Keratinocyte (primary cell): ENCODE data around the gene ANKMY1. TPM values are rescaled to one million over a fixed set of nuclear protein-coding genes. Genes with fewer than 3 reads are reported as not detected.

Source experiments
- DNase-seq: peaks from one replicate; pipeline ENCODE4 v3.0.0-alpha.2; 2011; ENCODE audit warnings: low read depth, missing footprints, low spot score
- FAIRE-seq: peaks from 2 replicates; lab custom pipeline; 2011; peaks lifted over from hg19 to GRCh38; lab: Jason Lieb, UNC
- H2AFZ ChIP-seq: 2 replicates; pipeline ENCODE4 v1.6.0; 2012; ENCODE audit warnings: low read length, control low read depth, inconsistent platforms; ENCODE audit not compliant: control insufficient read depth
- H3K27ac ChIP-seq: 2 replicates; pipeline ENCODE4 v1.5.1; 2011; ENCODE audit warnings: low read length; ENCODE audit not compliant: control insufficient read depth, insufficient read depth
- H3K27me3 ChIP-seq: 3 replicates; pipeline ENCODE4 v1.6.0; 2011; ENCODE audit warnings: low read length; ENCODE audit not compliant: control insufficient read depth, insufficient read depth; ENCODE audit errors: extremely low read depth
- H3K36me3 ChIP-seq, 2 experiments: 2 replicates in 1 of 2; 3 replicates in 1 of 2; pipeline ENCODE4 v1.5.1; 2011; ENCODE audit warnings: low read length in 2 of 2, mild to moderate bottlenecking in 1 of 2; ENCODE audit not compliant: control insufficient read depth in 2 of 2, insufficient read depth in 2 of 2; ENCODE audit errors: extremely low read depth in 1 of 2
- H3K4me1 ChIP-seq: 3 replicates; pipeline ENCODE4 v1.5.1; 2011; ENCODE audit warnings: low read length; ENCODE audit not compliant: control insufficient read depth, insufficient read depth; ENCODE audit errors: extremely low read depth
- H3K4me2 ChIP-seq: 3 replicates; pipeline ENCODE4 v1.6.0; 2011; ENCODE audit warnings: low read depth, low read length; ENCODE audit not compliant: control insufficient read depth, insufficient read depth; ENCODE audit errors: extremely low read depth
- H3K4me3 ChIP-seq, 3 experiments: fragments of 200-600 bp in 1 of 3; sonication (generic) in 1 of 3; 2 replicates in 2 of 3; 3 replicates in 1 of 3; pipeline ENCODE4 v1.5.1; 2011 to 2016; ENCODE audit warnings: low read length in 3 of 3, mild to moderate bottlenecking in 3 of 3, control low read depth in 2 of 3, inconsistent platforms in 1 of 3, low read depth in 1 of 3, mixed read lengths in 1 of 3, mixed run types in 1 of 3, moderate library complexity in 1 of 3; ENCODE audit not compliant: control insufficient read depth in 2 of 3, insufficient read depth in 2 of 3; ENCODE audit errors: extremely low read depth in 1 of 3
- H3K79me2 ChIP-seq: 2 replicates; pipeline ENCODE4 v1.6.0; 2012; ENCODE audit warnings: low read length; ENCODE audit not compliant: control insufficient read depth, insufficient read depth
- H3K9ac ChIP-seq: 3 replicates; pipeline ENCODE4 v1.6.0; 2011; ENCODE audit warnings: low read length; ENCODE audit not compliant: control insufficient read depth, insufficient read depth; ENCODE audit errors: extremely low read depth
- H3K9me1 ChIP-seq: 3 replicates; pipeline ENCODE4 v1.6.0; 2011; ENCODE audit warnings: low read length; ENCODE audit not compliant: control insufficient read depth, insufficient read depth; ENCODE audit errors: extremely low read depth
- H3K9me3 ChIP-seq: 2 replicates; pipeline ENCODE4 v1.5.1; 2012; ENCODE audit warnings: low read depth, low read length; ENCODE audit not compliant: control insufficient read depth
- H4K20me1 ChIP-seq: 3 replicates; pipeline ENCODE4 v1.6.0; 2011; ENCODE audit warnings: low read length; ENCODE audit not compliant: control insufficient read depth, insufficient read depth; ENCODE audit errors: extremely low read depth
- EZH2 ChIP-seq: IDR thresholded peaks from one replicate; pipeline ENCODE4 v1.6.1; 2012; ENCODE audit warnings: inconsistent platforms, mild to moderate bottlenecking, low read length, moderate library complexity
- dilution Hi-C: fragments of 300-500 bp; cut with MboI; formaldehyde crosslinking; loops from one replicate; pipeline ENCODE4 v1.7.0; 2020; ENCODE audit warnings: low sequenced_read_pairs; ENCODE audit not compliant: extremely low pct_ligation_motif_present
- polyA plus RNA-seq, 5 experiments: library from polyadenylated mRNA; depleted of rRNA in 3 of 5; stranded (reverse) in 3 of 5; stranded (forward) in 1 of 5; unstranded in 1 of 5; fragments of >200 nt; gene quantifications; 1 replicate in 1 of 5; 2 replicates in 3 of 5; 3 replicates in 1 of 5; pipeline versions ENCODE4 v1.2.1 to v1.2.3, GENCODE V29; 2011 to 2012; ENCODE audit warnings: missing spikeins in 2 of 5, low read depth in 1 of 5, low replicate concordance in 1 of 5
- TF ChIP-seq, protein P1 (sequence below), 3 experiments: IDR thresholded peaks in 1 of 3; conservative IDR thresholded peaks in 1 of 3; optimal IDR thresholded peaks in 1 of 3; 2 replicates in 2 of 3; 3 replicates in 1 of 3; pipeline versions ENCODE3 to v1.5.1; 2011; ENCODE audit warnings: low read length in 3 of 3, mild to moderate bottlenecking in 3 of 3, moderate library complexity in 2 of 3, control low read depth in 1 of 3, inconsistent platforms in 1 of 3; ENCODE audit not compliant: insufficient read depth in 2 of 3; ENCODE audit errors: extremely low read depth in 1 of 3

Gene ANKMY1
- polyA plus RNA-seq, 1 donor (not counting 4 experiments of a cell fraction or from before 2014, with no cell fraction given), result 3.3 TPM

DNA sequence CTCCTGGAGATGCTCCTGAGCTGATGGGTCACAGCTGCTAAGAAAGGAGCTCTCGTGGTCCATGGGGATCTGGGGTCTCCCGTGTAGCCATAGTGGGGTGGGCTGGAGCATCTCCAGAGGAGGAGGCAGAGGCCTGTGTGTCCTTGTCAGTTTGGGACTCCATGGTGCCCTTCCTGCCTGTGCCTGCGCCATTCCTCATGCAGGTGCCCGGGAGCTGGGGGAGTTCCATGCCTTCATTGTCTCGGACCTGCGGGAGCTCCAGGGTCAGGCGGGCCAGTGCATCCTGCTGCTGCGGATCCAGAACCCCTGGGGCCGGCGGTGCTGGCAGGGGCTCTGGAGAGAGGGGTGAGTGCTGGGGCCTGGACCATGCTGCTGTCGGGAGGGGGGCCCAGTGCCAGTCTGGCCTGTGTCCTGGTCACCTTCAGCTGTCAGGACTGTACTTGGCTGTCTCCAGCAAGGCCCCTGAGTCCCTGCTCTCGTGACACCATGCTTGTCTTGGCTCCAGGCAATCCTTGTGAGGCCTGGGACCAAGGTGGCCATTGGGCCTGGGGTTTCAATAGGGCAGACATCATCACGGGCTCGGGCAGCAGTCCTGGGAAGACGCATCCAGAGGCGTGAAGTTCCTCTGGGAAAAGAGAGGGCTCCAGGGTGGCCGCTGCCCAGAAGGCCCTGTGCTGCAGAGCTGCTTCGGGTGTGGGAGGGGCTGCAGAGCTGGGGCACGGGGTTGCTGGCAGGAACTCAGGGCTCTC is 36.1 kb upstream of the ANKMY1 start:
- peaks cover 14% of the 10 kb centered on the region for H4K20me1 ChIP-seq
- H3K79me2 ChIP-seq, result peaks cover 26% of the 10 kb centered on the region
- H3K9me3 ChIP-seq, result no peaks in the 10 kb centered on the region
- H3K27me3 ChIP-seq, result no peaks in the 10 kb centered on the region
- DNase-seq (no peak), FAIRE-seq (no peak)
- H3K27ac ChIP-seq, result no peak overlapping the region
- H3K9ac ChIP-seq, result no peak overlapping the region
- dilution Hi-C loops, result no loop called here
- H2AFZ ChIP-seq, result no peak overlapping the region
- H3K4me1 ChIP-seq, result no peaks in the 10 kb centered on the region
- no peaks in the 10 kb centered on the region for H3K9me1 ChIP-seq
- H3K4me2 ChIP-seq, result no peak overlapping the region
- H3K36me3 ChIP-seq, result peaks cover 10 to 23% of the 10 kb centered on the region in 2 experiments
- no peak overlapping the region for H3K4me3 ChIP-seq
- TF ChIP-seq EZH2, result no peak
- TF ChIP-seq, protein P1, sequence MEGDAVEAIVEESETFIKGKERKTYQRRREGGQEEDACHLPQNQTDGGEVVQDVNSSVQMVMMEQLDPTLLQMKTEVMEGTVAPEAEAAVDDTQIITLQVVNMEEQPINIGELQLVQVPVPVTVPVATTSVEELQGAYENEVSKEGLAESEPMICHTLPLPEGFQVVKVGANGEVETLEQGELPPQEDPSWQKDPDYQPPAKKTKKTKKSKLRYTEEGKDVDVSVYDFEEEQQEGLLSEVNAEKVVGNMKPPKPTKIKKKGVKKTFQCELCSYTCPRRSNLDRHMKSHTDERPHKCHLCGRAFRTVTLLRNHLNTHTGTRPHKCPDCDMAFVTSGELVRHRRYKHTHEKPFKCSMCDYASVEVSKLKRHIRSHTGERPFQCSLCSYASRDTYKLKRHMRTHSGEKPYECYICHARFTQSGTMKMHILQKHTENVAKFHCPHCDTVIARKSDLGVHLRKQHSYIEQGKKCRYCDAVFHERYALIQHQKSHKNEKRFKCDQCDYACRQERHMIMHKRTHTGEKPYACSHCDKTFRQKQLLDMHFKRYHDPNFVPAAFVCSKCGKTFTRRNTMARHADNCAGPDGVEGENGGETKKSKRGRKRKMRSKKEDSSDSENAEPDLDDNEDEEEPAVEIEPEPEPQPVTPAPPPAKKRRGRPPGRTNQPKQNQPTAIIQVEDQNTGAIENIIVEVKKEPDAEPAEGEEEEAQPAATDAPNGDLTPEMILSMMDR (optimal IDR thresholded peaks at IDR 0.05 in 1 of 3, IDR thresholded peaks at IDR 0.05 in 1 of 3, conservative IDR thresholded peaks at IDR 0.05 in 1 of 3; ENCODE audit: extremely low read depth in 1 of 3, insufficient read depth in 2 of 3, low read length in 3 of 3), result no peak

DNA sequence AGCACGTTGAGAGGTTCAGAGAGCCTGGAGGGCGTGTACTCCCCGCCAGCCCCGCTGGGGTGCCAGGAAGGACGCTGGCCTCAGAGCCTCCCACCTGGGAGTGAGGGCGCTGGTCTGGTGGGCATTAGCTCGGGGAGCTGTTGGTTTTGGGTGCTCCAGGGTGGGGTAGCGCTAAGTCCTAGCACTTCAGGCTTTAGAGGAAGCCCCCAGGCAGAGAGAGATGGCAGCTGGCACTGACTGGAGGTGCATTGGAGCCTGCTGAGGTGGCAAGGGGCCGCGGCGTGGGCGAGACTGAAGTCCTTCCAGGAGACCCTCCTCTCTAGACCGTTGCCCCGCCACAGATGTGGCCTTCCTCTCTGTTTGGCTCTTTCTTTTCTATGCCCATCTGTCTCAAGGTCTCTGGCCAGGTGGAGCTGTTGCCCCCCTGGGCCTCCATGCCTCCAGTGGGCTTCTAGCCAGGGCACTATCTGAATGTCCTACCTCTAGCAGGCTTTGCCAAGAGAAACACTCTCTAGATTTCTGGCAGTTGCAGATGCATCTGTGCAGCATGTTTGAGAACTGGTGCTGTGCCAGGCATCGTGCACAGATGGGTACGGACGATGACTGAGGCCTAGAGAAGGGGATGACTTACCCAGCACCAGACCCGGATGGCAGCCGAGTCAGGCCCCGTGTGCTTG is 35.4 kb upstream of the ANKMY1 start:
- peaks cover under 1% of the 10 kb centered on the region for H3K9me1 ChIP-seq
- H3K4me3 ChIP-seq, result no peak overlapping the region
- H3K36me3 ChIP-seq, result peaks cover 9 to 23% of the 10 kb centered on the region in 2 experiments
- H3K4me1 ChIP-seq, result peaks cover under 1% of the 10 kb centered on the region
- H2AFZ ChIP-seq, result no peak overlapping the region
- TF ChIP-seq, protein P1 (optimal IDR thresholded peaks at IDR 0.05 in 1 of 3, IDR thresholded peaks at IDR 0.05 in 1 of 3, conservative IDR thresholded peaks at IDR 0.05 in 1 of 3; ENCODE audit: extremely low read depth in 1 of 3, insufficient read depth in 2 of 3, low read length in 3 of 3), result no peak
- TF ChIP-seq EZH2, result no peak
- DNase-seq (no peak), FAIRE-seq (no peak)
- no peak overlapping the region for H3K9ac ChIP-seq
- no peak overlapping the region for H3K27ac ChIP-seq
- H3K27me3 ChIP-seq, result no peaks in the 10 kb centered on the region
- H3K4me2 ChIP-seq, result no peak overlapping the region
- H3K79me2 ChIP-seq, result peaks cover 33% of the 10 kb centered on the region
- dilution Hi-C loops, result no loop called here
- H3K9me3 ChIP-seq, result no peaks in the 10 kb centered on the region
- peaks cover 17% of the 10 kb centered on the region for H4K20me1 ChIP-seq
